ENCODE data around the gene GUF1.
A peak's percentile ranks its signal among the peaks of the same experiment; 100 is the strongest.

DNA sequence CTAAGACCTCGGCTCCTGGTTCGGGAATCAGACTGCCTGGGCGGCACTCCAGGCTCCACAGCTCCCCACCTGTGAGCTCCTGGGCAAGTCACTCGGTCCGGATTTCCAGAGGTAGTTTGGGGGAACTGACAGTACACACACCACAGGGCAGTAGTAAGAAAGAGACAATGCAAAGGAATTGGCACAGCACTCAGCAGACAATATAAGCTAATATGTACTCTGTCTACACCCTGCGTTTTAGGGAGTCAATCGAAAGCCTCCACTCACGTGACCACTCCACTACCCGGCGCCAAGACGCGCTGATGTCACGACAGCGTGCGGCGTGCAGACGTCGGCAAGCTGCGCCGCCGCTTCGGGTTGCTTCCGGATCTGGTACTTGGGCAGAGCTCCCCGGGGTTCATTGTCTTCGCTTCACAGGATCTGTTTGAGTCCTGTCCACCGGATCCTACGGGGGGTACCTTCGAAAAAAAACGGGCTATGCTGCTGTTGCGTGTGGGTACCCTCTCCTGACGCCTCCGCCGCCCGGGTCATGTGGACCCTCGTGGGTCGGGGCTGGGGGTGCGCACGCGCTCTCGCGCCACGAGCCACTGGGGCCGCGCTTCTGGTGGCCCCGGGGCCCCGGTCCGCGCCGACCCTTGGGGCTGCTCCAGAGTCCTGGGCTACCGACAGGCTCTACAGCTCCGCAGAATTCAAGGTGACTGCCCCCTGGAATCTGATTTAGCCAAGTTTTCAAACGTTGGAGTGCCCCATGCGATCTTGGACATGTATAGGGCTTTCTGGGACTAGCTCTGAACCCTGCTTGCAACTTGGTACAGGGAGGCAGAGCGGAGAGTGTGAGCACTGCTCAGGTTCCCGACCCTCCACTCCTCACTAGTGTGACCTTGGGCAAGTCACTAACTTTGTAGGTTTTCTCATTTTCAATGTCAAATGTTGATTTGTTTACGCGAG is at the start of gene GUF1:
- TF ChIP-seq CTCF (IDR thresholded peaks at IDR 0.05 in 8 of 11, conservative IDR thresholded peaks at IDR 0.05 in 3 of 11) (peak in 1 of 11 experiments; percentile 12), POLR2A (IDR thresholded peaks at IDR 0.05) (peak in 1 of 3 donors; percentile 13)

All from spleen (tissue), 7 donors.